Renal cortical epithelial cell (primary cell): ENCODE measurements around the gene ASB9. TPM values are rescaled to one million over a fixed set of nuclear protein-coding genes. Genes with fewer than 3 reads are reported as not detected.
"Not testable (repeated sequence)": the region's sequence is repeated elsewhere in the genome, so short reads cannot be mapped to it uniquely, and the experiment has no call there.

Source experiments
- DNase-seq: peaks from one replicate; pipeline ENCODE4 v3.0.0-alpha.2; 2011; ENCODE audit warnings: low read depth
- total RNA-seq: library from RNA; depleted of rRNA; stranded (reverse); fragments of >200 nt; gene quantifications from 2 replicates; pipeline ENCODE4 v1.2.3, GENCODE V29; 2014

The ASB9 gene
- total RNA-seq = 3.0 and 4.0 TPM in 2 replicates

DNA sequence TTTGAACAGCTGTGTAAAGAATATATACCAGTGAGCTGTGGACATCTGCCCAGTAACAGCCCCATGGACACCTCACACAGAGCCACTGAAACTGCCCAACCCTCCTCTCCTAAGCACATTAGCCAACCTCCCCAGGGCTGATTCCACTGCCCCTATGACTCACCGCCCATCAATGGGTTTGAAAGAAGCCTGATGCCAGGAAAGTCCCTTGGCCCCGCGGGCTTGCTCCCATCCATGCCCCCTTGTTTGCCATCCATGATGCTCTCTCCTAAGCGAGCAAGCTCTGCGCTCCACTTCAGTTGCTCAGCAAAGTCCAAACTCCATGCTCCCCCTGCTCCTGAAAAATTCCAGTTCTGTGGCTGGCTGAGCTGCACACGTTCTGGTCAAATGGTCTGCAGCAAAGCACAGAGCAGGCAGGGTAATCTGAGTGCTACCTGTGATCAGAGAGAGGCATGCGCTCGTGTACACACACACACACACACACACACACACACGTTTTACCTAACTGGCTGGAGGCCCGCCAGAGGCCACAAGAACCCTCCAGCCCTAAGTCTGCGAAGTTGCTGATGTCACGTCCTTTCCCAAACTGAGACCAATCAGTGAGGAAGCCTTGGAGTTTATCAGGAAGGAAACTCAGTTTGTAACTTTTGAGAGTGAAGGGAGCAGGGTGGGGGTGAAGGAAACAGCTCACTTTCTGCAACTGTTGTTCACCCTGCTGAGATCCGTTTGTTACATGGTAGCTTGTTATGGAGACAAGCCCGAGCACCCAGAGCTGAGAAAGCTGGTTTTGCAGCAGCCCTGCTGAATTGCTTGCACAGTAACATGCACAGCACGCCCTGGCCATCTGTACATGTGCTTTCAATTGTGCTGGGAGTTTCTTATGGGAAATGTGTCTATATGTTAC, at the start of gene ASB9:
Gene ASB9, minus strand, starts transcription at position 466 of the 904 bp plus-strand sequence. Its CDS starts 209 bp downstream, at position 257.
- peak; percentile 94 for DNase-seq

- no peak for DNase-seq
Measured at GRCh38 chrX:15319075-15319474, 49.2 kb upstream of the ASB9 start.

- DNase-seq = no peak
Measured at GRCh38 chrX:15315509-15315908, 45.6 kb upstream of the ASB9 start, which contains the start of gene ASB11. Gene ASB11 (minus strand): TSS chrX:15315640. CDS start chrX:15315605, 35 bp downstream.

DNA sequence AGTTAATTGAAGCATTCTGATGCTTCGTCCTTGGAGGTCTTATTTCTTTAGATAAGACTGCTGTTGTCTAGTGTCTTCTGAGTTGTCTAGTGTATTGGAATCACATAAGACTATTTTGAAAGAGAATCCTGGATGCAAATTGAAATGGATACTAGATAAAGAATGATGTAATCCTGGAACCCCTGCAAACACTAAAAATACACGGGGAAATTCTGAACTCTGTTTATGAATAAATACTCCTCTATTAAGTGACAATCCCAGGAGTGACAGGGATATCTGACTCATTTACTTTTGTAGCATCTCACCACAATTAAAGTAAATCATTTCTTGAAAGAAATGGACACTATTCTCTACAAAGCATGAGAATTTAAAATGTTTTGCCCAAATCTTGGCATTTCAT, 44.6 kb upstream of the ASB9 start:
- DNase-seq = no peak

DNA sequence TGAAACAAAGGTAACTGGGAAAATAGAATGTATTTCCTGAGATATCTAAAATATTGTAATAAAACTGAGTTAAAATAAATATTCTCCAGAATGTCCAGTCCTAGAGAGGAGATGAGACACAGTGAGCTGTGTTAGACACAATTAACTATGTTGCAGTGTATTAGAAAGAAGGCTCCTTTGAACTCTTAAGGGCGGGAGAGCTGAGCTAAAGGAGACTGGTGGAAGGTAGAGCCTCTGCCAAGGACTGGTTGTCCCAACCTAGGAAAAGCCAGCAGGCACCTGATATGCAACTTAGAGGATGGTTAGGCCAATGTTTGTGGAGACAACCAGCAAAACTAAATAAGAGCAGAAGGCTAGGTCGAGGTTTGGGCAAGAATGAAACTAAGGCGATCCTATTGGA, 41.2 kb upstream of the ASB9 start:
- no peak for DNase-seq

DNA sequence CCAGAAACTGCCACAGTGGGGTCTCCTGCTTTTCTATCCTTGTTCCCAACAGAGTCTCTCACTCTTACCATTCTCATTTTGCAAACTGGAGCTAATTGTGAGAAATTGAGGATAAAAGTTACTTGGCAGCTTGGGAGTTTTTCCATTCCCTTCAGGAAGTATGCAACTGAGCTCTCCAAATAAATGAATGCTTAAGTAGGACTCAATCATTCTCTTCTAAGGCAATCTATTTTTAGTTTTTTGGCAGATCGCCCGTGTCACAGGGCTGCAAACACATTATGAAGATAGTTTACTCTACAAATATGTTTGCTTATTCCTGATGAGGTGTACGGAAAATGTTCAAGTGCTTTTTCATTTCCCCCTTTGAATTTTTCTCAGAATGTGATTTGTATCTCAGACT, 40.2 kb upstream of the ASB9 start:
- peak; percentile 53 for DNase-seq

DNA sequence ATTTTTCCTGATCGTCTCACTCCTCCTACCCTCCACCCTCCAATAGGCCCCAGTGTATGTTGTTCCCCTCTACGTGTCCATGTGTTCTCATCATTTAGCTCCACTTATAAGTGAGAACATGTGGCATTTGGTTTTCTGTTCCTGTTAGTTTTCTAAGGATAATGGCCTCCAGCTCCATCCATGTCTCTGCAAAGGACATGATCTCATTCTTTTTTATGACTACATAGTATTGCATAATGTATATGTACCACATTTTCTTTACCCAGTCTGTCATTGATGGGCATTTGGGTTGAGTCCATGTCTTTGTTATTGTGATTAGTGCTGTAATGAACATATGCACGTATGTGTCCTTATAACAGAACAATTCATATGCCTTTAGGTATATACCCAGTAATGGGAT, 36.0 kb upstream of the ASB9 start:
- not testable (repeated sequence) for DNase-seq

GRCh38 chrX:15301924-15302323, 32.0 kb upstream of the ASB9 start:
- peak; percentile 64 for DNase-seq

- peak; percentile 72 for DNase-seq
Measured at GRCh38 chrX:15299941-15300851, 30.3 kb upstream of the ASB9 start.

DNA sequence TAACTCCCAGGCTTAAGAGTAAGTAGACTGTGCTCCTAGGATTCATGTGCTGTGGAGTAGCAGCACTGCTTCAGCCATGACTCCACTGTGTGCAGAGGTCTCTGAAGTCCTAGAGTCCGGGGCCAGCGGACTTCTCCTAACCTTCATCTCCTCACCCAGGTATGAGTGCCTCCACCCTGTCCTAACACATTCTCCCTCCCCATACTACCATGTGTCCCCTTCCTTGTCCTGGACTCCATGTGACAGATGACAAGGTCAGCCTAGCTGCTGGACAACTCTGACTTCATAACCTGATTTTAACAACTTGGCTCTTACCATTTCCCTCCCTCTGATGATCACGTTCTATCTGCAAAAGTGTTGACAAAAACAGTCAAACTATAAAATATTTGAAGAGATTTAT, 28.9 kb upstream of the ASB9 start:
- no peak for DNase-seq

GRCh38 chrX:15298201-15298600, 28.3 kb upstream of the ASB9 start:
- no peak for DNase-seq

GRCh38 chrX:15293451-15293850, 23.6 kb upstream of the ASB9 start:
- no peak for DNase-seq

- no peak for DNase-seq
Measured at GRCh38 chrX:15292861-15293260, 23.0 kb upstream of the ASB9 start.

DNA sequence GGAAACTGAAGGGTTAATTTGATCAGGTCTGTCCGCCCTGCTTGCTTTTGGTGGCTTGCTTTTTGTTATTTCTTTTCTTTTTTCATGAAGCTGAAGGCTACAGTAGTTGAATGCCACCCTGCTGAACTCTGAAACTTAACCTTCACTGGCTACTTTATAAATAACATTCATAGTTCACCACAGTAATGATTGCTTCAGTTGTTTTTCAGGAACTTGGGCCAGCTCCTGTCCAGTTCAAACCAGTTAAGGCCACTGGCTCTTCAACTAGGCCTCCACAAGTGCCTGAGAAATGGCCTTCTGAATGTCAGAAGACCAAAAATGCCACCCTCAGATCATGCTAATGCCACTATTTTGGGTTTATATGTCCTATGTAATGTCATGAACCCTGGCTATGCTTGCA, 7.7 kb upstream of the ASB9 start:
- DNase-seq = peak; percentile 55

DNA sequence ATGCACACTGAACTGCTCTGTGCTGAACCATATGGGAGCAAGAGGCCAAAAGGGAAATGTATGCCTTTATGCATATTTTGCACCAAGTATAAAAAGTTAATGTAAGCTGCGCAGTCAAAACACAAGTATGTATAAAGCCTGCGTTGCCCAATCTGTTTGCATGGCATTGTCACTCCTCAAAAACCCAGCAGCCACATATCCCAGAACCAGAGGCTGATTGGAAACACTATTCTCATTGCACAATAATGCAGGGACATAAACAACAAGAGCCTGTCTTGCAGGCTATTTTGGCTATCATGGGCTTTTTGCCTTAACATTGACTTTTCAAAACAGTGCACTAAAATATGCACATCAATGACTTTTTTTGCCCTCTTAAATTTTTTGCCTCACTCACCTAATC, 5.1 kb upstream of the ASB9 start:
- no peak for DNase-seq

DNA sequence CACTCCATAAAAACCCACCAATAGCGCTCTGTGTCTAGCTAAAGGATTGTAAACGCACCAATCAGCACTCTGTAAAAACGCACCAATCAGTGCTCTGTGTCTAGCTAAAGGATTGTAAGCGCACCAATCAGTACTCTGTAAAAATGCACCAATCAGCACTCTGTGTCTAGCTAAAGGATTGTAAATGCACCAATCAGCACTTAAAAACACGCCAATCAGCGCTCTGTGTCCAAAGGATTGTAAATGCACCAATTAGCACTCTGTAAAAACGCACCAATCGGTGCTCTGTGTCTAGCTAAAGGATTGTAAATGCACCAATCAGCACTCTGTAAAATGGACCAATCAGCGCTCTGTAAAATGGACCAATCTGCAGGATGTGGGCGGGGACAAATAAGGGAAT, 3.4 kb upstream of the ASB9 start:
- not testable (repeated sequence) for DNase-seq

GRCh38 chrX:15271757-15272156, 1.9 kb upstream of the ASB9 start:
- DNase-seq = no peak

- peak; percentile 11 for DNase-seq
Measured at GRCh38 chrX:15269120-15269519, 763 bp downstream of the ASB9 start.

DNA sequence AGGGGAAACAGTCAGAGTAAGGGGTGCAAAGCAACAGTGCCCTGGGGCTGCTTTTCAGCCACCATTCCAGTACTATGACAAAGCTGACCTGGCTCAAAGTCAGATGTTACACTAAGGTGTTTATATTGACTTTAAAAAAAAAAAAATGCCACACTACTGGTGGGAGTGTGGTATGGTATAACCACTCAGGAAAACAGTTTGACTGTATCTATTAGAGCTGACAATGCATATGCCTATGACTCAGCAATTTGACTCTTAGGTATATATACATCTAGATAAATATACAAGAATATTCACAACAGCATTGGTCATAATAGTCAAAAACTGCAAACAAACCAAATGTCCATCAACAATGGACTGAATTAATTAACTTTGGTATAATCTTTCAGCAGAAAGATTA, 15.0 kb downstream of the ASB9 start:
- no peak for DNase-seq

- DNase-seq = peak; percentile 69
Measured at GRCh38 chrX:15245896-15246295, 24.0 kb downstream of the ASB9 start.

DNA sequence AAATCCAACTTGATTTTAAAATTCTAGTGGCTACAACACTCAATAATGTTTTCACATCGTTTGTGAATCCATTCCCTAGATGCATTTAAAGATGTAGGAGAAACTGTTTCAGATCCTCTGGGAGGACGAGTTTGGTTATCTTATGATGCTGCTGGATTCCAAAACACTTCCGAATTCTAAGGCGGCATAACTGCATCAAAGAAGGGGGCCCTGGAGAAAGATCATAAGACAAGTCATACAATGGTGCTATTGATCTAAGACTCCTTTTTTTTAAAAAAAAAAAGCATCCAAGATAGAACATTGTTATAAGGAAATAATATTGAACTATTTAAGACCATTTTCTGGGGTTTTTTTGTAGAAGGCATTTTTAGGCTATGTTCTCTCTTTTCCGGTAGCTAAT, 25.5 kb downstream of the ASB9 start:
- no peak for DNase-seq

DNA sequence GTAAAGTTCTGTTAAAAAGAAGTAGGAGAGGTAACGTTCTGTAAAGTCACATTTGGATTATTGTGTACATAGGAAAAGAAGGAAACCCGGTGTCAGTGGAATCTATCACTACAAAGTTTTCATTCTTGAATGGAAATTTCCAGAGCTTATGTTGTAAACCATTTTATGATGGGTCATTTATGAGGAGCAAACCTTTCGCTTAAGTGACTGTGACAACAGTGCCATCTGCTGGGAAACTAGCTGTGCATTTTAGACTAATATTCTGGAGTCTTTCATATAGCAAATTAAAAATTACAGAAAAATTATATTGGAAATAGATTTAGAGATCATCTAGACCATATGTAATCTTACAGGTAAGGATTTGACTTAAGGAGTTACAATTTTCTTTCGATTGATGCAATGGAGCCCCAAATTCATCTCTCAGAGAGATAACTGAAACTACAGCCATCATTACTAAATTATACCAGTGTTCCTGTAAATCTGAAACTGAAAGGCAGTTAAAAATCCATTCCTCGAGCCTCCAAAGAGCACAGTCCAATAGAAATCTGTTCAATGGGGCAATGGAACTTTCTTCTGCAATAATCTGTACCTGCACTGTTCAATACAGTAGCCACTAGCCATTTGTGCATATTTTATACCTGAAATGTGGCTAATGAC, 26.9 kb downstream of the ASB9 start:
- peak; percentile 62 for DNase-seq
